Measurements from ENCODE around the gene ARMC7.
"Not testable (repeated sequence)": the region's sequence is repeated elsewhere in the genome, so short reads cannot be mapped to it uniquely, and the experiment has no call there.

Gene ARMC7

DNA sequence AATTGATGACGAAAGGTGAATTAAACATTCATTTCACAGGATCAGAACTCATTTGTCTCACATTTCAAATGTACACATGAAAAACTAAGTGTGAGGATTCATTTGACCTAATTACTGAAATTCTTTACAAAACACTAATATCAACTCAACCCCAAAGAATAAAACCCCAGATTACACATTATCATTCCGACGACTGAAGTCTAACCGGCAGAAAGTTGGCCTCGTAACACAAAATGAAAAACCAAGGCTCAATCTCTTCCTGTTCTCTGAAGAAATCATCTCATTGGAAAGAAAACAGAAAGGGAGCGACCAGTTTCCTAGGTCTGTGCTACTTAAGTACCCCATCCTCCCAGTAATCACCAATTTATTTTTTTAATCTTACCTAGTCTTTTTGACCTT is 42.8 kb downstream of the ARMC7 start:
- DNase-seq (ENCODE audit: low read depth in 2 of 2, low spot score in 1 of 2), result no peak

DNA sequence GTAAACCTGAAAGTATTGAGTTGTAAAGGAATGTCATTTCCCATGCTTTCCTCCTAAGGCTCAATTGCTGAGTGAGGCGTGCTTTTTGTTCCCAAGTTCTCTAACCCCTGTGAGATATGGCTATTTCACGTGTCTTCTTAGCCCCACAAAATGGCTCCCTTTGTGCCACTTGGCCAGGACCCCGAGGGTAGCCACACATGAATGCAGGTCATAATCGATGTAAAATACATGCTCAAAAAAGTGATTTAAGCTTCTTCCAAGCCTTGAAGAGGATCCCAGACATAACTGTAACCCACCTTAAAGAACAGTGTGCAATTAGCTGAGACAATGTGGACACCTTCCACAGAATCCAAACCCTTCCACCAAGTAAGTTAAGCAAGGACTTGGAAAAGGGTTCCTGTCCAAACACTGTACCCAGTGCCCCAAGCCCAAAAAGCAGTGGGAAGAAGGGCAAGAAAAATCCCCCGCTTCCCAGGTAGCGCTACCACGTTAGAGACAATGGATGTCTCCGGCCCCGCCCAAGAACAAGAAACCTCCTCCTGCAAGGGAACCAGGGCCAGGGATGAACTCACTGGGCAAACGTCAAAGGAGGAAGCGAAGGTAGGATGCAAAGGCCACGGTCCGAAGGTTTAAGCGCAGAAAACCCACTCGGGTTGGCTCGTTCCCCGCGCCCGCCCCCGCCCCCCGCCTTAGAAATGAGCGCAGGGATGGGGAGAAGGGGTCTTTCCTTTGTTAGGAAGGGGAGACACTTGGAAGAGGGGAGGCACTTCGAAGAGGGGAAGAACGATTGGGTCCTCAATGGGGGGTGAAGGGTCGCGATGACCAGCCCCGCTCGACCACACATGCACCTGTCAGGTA is 43.4 kb downstream of the ARMC7 start:
- DNase-seq (ENCODE audit: low read depth in 2 of 2, low spot score in 1 of 2), result no peak

DNA sequence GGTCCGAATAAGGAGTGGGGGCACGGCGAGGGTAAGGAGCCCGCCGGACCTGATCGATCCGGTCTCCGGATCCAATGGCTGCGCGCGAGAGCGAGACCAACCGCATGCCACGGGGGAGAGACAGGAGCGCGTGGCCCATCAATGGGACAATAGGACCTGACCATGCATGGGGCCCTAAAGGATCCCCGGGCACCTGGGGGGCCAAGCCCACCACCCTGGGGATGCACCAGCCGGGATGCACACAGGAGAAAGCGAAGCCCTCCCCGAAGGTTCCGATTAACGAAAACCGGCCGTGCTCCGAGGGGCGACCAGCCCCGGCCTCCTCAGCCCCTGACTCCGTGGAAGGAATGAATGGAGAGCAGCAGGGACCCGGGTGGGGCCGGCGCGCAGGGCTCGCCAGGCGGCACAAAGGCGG is 44.0 kb downstream of the ARMC7 start:
- DNase-seq (ENCODE audit: low read depth in 2 of 2, low spot score in 1 of 2), result no peak

- peak; percentile 96 for DNase-seq (ENCODE audit: low read depth in 2 of 2, low spot score in 1 of 2)
These were observed 44.7 kb downstream of the ARMC7 start, which contains the start of gene JPT1 for GRCh38 chr17:75154195-75155106. Gene JPT1, minus strand, starts transcription at chr17:75154512. Its CDS starts 115 bp downstream, at chr17:75154397.

GRCh38 chr17:75155191-75155601 is 45.4 kb downstream of the ARMC7 start:
- DNase-seq (ENCODE audit: low read depth in 2 of 2, low spot score in 1 of 2), result no peak

GRCh38 chr17:75158480-75158879 is 48.7 kb downstream of the ARMC7 start:
- not testable (repeated sequence) for DNase-seq (ENCODE audit: low read depth in 2 of 2, low spot score in 1 of 2)

DNA sequence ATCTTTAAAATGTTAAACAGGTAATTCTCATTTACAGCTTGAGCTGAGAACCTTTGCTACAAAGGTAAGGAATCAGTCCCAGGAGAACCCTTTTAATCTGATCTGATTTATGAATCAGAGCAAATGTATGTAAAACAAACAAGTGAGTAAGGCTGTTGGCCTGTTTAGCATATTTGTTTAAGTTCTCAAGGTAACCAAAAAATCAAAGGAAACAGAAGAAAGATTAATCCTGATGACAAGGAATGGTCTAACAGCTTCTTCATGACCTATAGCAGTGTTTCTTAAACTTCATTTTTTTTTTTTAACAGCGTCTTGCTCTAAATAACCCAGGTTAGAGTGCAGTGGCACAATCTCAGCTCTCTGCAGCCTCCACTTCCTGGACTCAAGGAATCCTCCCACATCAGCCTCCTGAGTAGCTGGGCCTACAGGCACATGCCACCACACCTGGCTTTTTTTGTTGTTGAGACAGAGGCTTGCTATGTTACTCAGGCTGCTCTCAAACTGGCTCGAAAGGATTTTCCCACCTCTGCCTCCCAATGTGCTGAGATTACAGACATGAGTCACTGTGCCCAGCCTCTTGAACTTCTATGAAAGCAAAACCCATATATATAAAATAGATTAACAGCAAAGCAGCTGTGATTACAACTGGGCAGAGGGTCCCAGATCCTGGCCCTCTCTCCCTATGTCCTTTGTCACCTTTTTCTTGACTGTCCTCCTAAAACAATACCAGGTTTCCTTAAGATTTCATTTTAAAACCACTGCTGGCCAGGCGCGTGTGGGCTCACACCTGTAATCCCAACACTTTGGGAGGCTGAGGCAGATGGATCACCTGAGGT is 49.6 kb downstream of the ARMC7 start:
- no peak for DNase-seq (ENCODE audit: low read depth in 2 of 2, low spot score in 1 of 2)

DNA sequence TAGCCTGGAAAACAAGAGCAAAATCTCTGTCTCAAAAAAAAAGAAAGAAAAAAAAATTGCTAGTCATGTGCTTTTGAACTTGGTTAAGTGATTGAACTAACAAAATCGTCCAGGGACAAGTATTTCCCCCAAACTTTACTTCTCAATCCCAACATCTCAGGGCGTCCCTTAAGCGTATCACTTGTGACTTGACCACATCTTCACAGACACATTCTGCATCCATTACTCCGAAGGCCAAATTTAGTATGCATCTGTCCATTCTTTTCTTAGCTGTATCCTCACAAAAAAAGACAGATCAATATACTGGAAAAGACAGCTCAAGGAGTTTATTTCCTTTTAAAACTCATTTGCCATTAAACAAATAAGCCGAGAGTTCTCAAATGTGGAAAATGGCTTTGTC is 50.4 kb downstream of the ARMC7 start:
- DNase-seq (ENCODE audit: low read depth in 2 of 2, low spot score in 1 of 2), result no peak

DNA sequence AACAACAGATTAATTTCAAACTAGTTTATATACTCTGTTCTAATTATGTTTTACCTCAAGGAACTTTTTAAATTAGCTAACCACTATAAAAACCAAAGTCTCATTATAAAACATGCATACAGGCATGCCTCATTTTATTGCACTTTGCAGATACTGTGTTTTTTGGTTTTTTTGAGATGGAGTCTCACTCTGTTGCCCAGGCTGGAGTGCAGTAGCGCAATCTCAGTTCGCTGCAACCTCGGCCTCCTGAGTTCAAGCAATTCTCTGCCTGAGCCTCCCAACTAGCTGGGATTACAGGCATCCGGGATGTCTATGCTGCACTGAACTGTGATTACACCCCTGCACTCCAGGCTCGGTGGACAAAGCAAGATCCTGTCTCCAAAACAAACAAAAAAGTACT is 53.3 kb downstream of the ARMC7 start:
- DNase-seq (ENCODE audit: low read depth in 2 of 2, low spot score in 1 of 2), result no peak

GRCh38 chr17:75164606-75165005 is 54.8 kb downstream of the ARMC7 start:
- DNase-seq (ENCODE audit: low read depth in 2 of 2, low spot score in 1 of 2), result not testable (repeated sequence)

DNA sequence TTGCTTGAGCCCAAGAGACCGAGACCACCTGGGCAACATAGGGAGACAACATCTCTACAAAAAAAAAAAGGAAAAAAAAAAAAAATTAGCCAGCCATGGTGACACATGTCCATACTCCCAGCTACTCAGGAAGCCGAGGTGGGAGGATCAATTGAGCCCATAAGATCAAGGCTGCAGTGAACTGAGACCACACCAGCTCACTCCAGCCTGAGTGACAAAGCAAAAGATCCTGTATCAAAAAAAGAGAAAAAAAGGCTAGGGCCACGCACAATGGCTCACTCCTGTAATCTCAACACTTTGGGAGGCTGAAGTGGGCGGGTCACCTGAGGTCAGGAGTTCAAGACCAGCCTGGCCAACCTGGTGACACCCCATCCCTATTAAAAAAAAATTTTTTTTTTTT is 59.2 kb downstream of the ARMC7 start:
- DNase-seq (ENCODE audit: low read depth in 2 of 2, low spot score in 1 of 2), result no peak

DNA sequence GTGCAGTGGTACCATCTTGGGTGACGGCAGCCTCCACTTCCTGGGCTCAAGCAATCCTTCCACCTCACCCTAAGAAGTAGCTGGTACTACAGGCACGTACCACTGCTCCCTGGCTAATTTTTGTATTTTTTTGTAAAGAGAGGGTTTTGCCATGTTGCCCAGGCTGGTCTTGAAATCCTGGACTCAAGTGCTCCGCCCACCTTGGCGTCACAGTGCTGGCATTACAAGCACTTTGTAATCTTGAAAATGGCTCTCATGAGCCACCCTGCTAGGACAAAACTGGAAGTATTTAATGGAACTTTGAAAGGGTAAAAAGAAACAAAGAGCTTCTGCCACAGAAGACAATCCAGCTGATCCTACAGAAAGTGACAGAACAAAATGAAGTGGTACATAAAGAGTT is 63.8 kb downstream of the ARMC7 start:
- DNase-seq (ENCODE audit: low read depth in 2 of 2, low spot score in 1 of 2), result no peak

GRCh38 chr17:75174996-75175395 is 65.2 kb downstream of the ARMC7 start:
- no peak for DNase-seq (ENCODE audit: low read depth in 2 of 2, low spot score in 1 of 2)

DNA sequence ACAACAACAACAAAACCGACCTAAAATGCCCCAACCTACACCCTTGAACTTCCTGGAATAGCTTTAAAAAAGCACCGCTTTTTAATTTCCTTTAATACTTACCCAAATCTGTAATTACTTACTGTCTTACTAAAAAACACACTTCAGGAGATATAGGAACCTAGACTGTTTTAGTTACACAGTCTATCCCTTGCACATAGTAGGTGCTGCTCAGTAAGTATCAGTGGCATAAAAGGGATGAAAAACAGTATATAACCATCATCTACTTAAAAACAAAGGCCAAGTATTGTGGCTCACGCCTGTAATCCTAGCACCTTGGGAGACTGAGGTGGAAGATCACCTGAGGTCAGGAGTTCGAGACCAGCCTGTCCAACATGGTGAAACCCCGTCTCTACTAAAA is 66.9 kb downstream of the ARMC7 start:
- no peak for DNase-seq (ENCODE audit: low read depth in 2 of 2, low spot score in 1 of 2)

- DNase-seq (ENCODE audit: low read depth in 2 of 2, low spot score in 1 of 2), result no peak
These were observed 68.7 kb downstream of the ARMC7 start for GRCh38 chr17:75178453-75178852.

Data from stimulated activated CD8-positive, alpha-beta memory T cell treated with anti-CD3 and anti-CD28 coated beads, Interleukin-4, amount 100 ng/mL, for 4 hours (primary cell).